CD8-positive, alpha-beta memory T cell (primary cell): Measurements from ENCODE around the gene MAP3K19. TPM values are rescaled to one million over a fixed set of nuclear protein-coding genes. Genes with fewer than 3 reads are reported as not detected.
"Not testable (repeated sequence)": the region's sequence is repeated elsewhere in the genome, so short reads cannot be mapped to it uniquely, and the experiment has no call there.

Experiments used
- CTCF ChIA-PET: fragments of 350-600 bp; sonication (Branson Sonifier 250); formaldehyde crosslinking; loops from one replicate; lab custom pipeline; 2021; ENCODE audit warnings: antibody characterized with exemption; lab: Charles Lee
- POLR2A ChIA-PET: fragments of 350-600 bp; sonication (Branson Sonifier 250); formaldehyde crosslinking; loops from one replicate; lab custom pipeline; 2021; ENCODE audit warnings: antibody characterized with exemption; lab: Charles Lee
- DNase-seq, 5 donors: peaks; one replicate each; pipeline versions ENCODE4 v3.0.0 to v3.0.0-alpha.2; 2020 to 2022; ENCODE audit warnings: mixed read lengths in 1 of 5
- H3K27ac ChIP-seq: one replicate; pipeline ENCODE4 v1.7.0; 2013; ENCODE audit warnings: low read depth, mild to moderate bottlenecking, low read length, moderate library complexity
- H3K27me3 ChIP-seq: 2 replicates; pipeline ENCODE4 v1.7.0; 2013; ENCODE audit warnings: low read length, mild to moderate bottlenecking; ENCODE audit not compliant: insufficient read depth, poor library complexity, severe bottlenecking
- H3K36me3 ChIP-seq: 2 replicates; pipeline ENCODE4 v1.7.0; 2013; ENCODE audit warnings: mild to moderate bottlenecking, low read length, moderate library complexity; ENCODE audit not compliant: insufficient read depth
- H3K4me1 ChIP-seq: 2 replicates; pipeline ENCODE4 v1.7.0; 2013; ENCODE audit warnings: mild to moderate bottlenecking, low read length, moderate library complexity; ENCODE audit not compliant: insufficient read depth
- H3K4me3 ChIP-seq: 2 replicates; pipeline ENCODE4 v1.7.0; 2013; ENCODE audit warnings: mild to moderate bottlenecking, low read length
- H3K9me3 ChIP-seq: 2 replicates; pipeline ENCODE4 v1.7.0; 2013; ENCODE audit warnings: mild to moderate bottlenecking, low read length
- H3K27ac Mint-ChIP-seq, 8 donors: one replicate each; pipeline ENCODE4 v1.8.0; 2020 to 2021; ENCODE audit warnings: mixed read lengths in 8 of 8, mild to moderate bottlenecking in 6 of 8, inconsistent platforms in 3 of 8, moderate library complexity in 3 of 8
- H3K27me3 Mint-ChIP-seq, 2 donors: one replicate each; pipeline ENCODE4 v1.8.0; 2020 to 2021; ENCODE audit warnings: mixed read lengths in 2 of 2, mild to moderate bottlenecking in 1 of 2, moderate library complexity in 1 of 2
- H3K36me3 Mint-ChIP-seq, 3 donors: one replicate each; pipeline ENCODE4 v1.8.0; 2020 to 2021; ENCODE audit warnings: mixed read lengths in 3 of 3, inconsistent platforms in 1 of 3, mild to moderate bottlenecking in 1 of 3
- H3K4me1 Mint-ChIP-seq, 3 donors: one replicate each; pipeline ENCODE4 v1.8.0; 2020 to 2021; ENCODE audit warnings: mixed read lengths in 3 of 3, inconsistent platforms in 1 of 3, mild to moderate bottlenecking in 1 of 3
- H3K4me3 Mint-ChIP-seq, 7 donors: one replicate each; pipeline ENCODE4 v1.8.0; 2020 to 2021; ENCODE audit warnings: mixed read lengths in 7 of 7, mild to moderate bottlenecking in 6 of 7, moderate library complexity in 4 of 7, inconsistent platforms in 2 of 7
- H3K9me3 Mint-ChIP-seq, 5 donors: one replicate each; pipeline ENCODE4 v1.8.0; 2020 to 2022; ENCODE audit warnings: mixed read lengths in 5 of 5, mild to moderate bottlenecking in 3 of 5, moderate library complexity in 2 of 5, inconsistent platforms in 1 of 5
- polyA plus RNA-seq: library from polyadenylated mRNA; unstranded; fragments of 300-500 nt; fragmentation: Illumina TruSeq; gene quantifications from one replicate; pipeline ENCODE4 v1.2.3, GENCODE V29; 2021
- total RNA-seq, 2 experiments: library from RNA; stranded (reverse); gene quantifications; one replicate each; pipeline ENCODE4 v1.2.3, GENCODE V29; 2021

The MAP3K19 gene
- total and polyA plus RNA-seq, 3 experiments from 2014 or later, result not detected

GRCh38 chr2:135089597-135089996 is 42.4 kb upstream of the MAP3K19 start:
- H3K27me3 Mint-ChIP-seq, POLR2A ChIA-PET: not testable (repeated sequence)
- peaks cover 23 to 47% (median 26%) of the 10 kb centered on the region in 3 donors for H3K36me3 Mint-ChIP-seq

GRCh38 chr2:135086222-135086621 is 39.0 kb upstream of the MAP3K19 start:
- Mint-ChIP-seq H3K4me1 (peaks cover 18 to 31% (median 27%) of the 10 kb centered on the region in 3 donors), H3K36me3 (peaks cover 8 to 38% (median 37%) of the 10 kb centered on the region in 3 donors), H3K27me3 (no peaks in the 10 kb centered on the region), H3K4me3 (no peak overlapping the region), H3K9me3 (peaks cover 0 to 6% (median 0%) of the 10 kb centered on the region in 5 donors), H3K27ac (no peak overlapping the region)
- no peak for DNase-seq
- H3K36me3 ChIP-seq, result peaks cover 4% of the 10 kb centered on the region
- H3K27me3 ChIP-seq, result no peaks in the 10 kb centered on the region
- H3K9me3 ChIP-seq, result no peaks in the 10 kb centered on the region
- POLR2A ChIA-PET, result no interaction called here
- H3K27ac ChIP-seq, result no peak overlapping the region
- H3K4me1 ChIP-seq, result no peaks in the 10 kb centered on the region
- CTCF ChIA-PET, result no interaction called here
- H3K4me3 ChIP-seq, result no peak overlapping the region

More at GRCh38 chr2:135089597-135089996, 42.4 kb upstream of the MAP3K19 start:
- H3K9me3 Mint-ChIP-seq, CTCF ChIA-PET, H3K27ac ChIP-seq, H3K4me1 ChIP-seq, H3K4me3 ChIP-seq, H3K27me3 ChIP-seq, H3K9me3 ChIP-seq, H3K27ac Mint-ChIP-seq, DNase-seq, H3K4me3 Mint-ChIP-seq, H3K36me3 ChIP-seq: not testable (repeated sequence)
- H3K4me1 Mint-ChIP-seq, result peaks cover 16 to 35% (median 25%) of the 10 kb centered on the region in 3 donors

- POLR2A ChIA-PET, result no interaction called here
- H3K36me3 ChIP-seq, result peaks cover 4% of the 10 kb centered on the region
- no peak overlapping the region for H3K27ac ChIP-seq
- Mint-ChIP-seq H3K4me1 (peaks cover 6 to 29% (median 23%) of the 10 kb centered on the region in 3 donors), H3K27ac (no peak overlapping the region), H3K9me3 (no peaks in the 10 kb centered on the region), H3K27me3 (no peaks in the 10 kb centered on the region), H3K4me3 (no peak overlapping the region), H3K36me3 (peaks cover 11 to 36% (median 23%) of the 10 kb centered on the region in 3 donors)
- no peaks in the 10 kb centered on the region for H3K9me3 ChIP-seq
- no peak overlapping the region for H3K4me3 ChIP-seq
- CTCF ChIA-PET, result no interaction called here
- no peak for DNase-seq
- no peaks in the 10 kb centered on the region for H3K27me3 ChIP-seq
- no peaks in the 10 kb centered on the region for H3K4me1 ChIP-seq
Observed at GRCh38 chr2:135078417-135078816, 31.2 kb upstream of the MAP3K19 start.

- Histone ChIP-seq H3K36me3 (no peaks in the 10 kb centered on the region), H3K4me1 (no peaks in the 10 kb centered on the region), H3K27ac (no peak overlapping the region), H3K4me3 (no peak overlapping the region), H3K9me3 (peaks cover 8% of the 10 kb centered on the region), H3K27me3 (no peaks in the 10 kb centered on the region)
- ChIA-PET POLR2A (no interaction called here), CTCF (no interaction called here)
- no peaks in the 10 kb centered on the region for H3K27me3 Mint-ChIP-seq
- H3K9me3 Mint-ChIP-seq, result peaks cover 4 to 12% (median 5%) of the 10 kb centered on the region in 5 donors
- H3K4me3 Mint-ChIP-seq, result no peak overlapping the region
- H3K36me3 Mint-ChIP-seq, result peaks cover 16 to 31% (median 26%) of the 10 kb centered on the region in 3 donors
- H3K4me1 Mint-ChIP-seq, result peaks cover 6 to 36% (median 33%) of the 10 kb centered on the region in 3 donors
- H3K27ac Mint-ChIP-seq, result no peak overlapping the region
- DNase-seq, result no peak
Observed at GRCh38 chr2:135076556-135076955, 29.3 kb upstream of the MAP3K19 start.

GRCh38 chr2:135074216-135074615 is 27.0 kb upstream of the MAP3K19 start:
- Mint-ChIP-seq H3K4me3 (no peak overlapping the region), H3K9me3 (peaks cover 4 to 12% (median 5%) of the 10 kb centered on the region in 5 donors), H3K27ac (peak overlapping the region in 2 of 8 donors; percentile 16 to 42), H3K36me3 (peaks cover 12 to 31% (median 20%) of the 10 kb centered on the region in 3 donors), H3K4me1 (peaks cover 14 to 39% (median 38%) of the 10 kb centered on the region in 3 donors), H3K27me3 (no peaks in the 10 kb centered on the region)
- H3K27me3 ChIP-seq, result no peaks in the 10 kb centered on the region
- no peaks in the 10 kb centered on the region for H3K4me1 ChIP-seq
- no peaks in the 10 kb centered on the region for H3K36me3 ChIP-seq
- no peak for DNase-seq
- H3K4me3 ChIP-seq, result no peak overlapping the region
- ChIA-PET CTCF (no interaction called here), POLR2A (no interaction called here)
- H3K27ac ChIP-seq, result no peak overlapping the region
- H3K9me3 ChIP-seq, result peaks cover 8% of the 10 kb centered on the region

- no peaks in the 10 kb centered on the region for H3K4me1 ChIP-seq
- H3K36me3 ChIP-seq, result no peaks in the 10 kb centered on the region
- Mint-ChIP-seq H3K36me3 (peaks cover 9 to 31% (median 17%) of the 10 kb centered on the region in 3 donors), H3K9me3 (peaks cover 4 to 12% (median 5%) of the 10 kb centered on the region in 5 donors), H3K27ac (peak overlapping the region in 1 of 8 donors; percentile 44), H3K4me3 (no peak overlapping the region), H3K4me1 (peaks cover 14 to 44% (median 35%) of the 10 kb centered on the region in 3 donors), H3K27me3 (no peaks in the 10 kb centered on the region)
- H3K27me3 ChIP-seq, result no peaks in the 10 kb centered on the region
- CTCF ChIA-PET, result no interaction called here
- H3K27ac ChIP-seq, result no peak overlapping the region
- no peak overlapping the region for H3K4me3 ChIP-seq
- peaks cover 8% of the 10 kb centered on the region for H3K9me3 ChIP-seq
- POLR2A ChIA-PET, result no interaction called here
- no peak for DNase-seq
Observed at GRCh38 chr2:135072125-135072997, 25.1 kb upstream of the MAP3K19 start.

- Mint-ChIP-seq H3K27ac (no peak overlapping the region), H3K27me3 (no peaks in the 10 kb centered on the region), H3K36me3 (peaks cover 13 to 48% (median 23%) of the 10 kb centered on the region in 3 donors), H3K9me3 (peaks cover 0 to 2% (median 0%) of the 10 kb centered on the region in 5 donors), H3K4me3 (no peak overlapping the region), H3K4me1 (peaks cover 28 to 59% (median 43%) of the 10 kb centered on the region in 3 donors)
- ChIA-PET POLR2A (no interaction called here), CTCF (no interaction called here)
- H3K4me1 ChIP-seq, result no peaks in the 10 kb centered on the region
- H3K27me3 ChIP-seq, result no peaks in the 10 kb centered on the region
- H3K9me3 ChIP-seq, result peaks cover 2% of the 10 kb centered on the region
- DNase-seq, result no peak
- no peaks in the 10 kb centered on the region for H3K36me3 ChIP-seq
- no peak overlapping the region for H3K27ac ChIP-seq
- no peak overlapping the region for H3K4me3 ChIP-seq
Observed at GRCh38 chr2:135066710-135067109, 19.5 kb upstream of the MAP3K19 start.

- Histone ChIP-seq H3K4me1 (no peaks in the 10 kb centered on the region), H3K36me3 (peaks cover 4% of the 10 kb centered on the region), H3K27ac (no peak overlapping the region), H3K27me3 (no peaks in the 10 kb centered on the region), H3K4me3 (no peak overlapping the region), H3K9me3 (no peaks in the 10 kb centered on the region)
- no peak for DNase-seq
- CTCF ChIA-PET, result no interaction called here
- Mint-ChIP-seq H3K4me3 (no peak overlapping the region), H3K9me3 (no peaks in the 10 kb centered on the region), H3K4me1 (peaks cover 20 to 52% (median 39%) of the 10 kb centered on the region in 3 donors), H3K27ac (peak overlapping the region in 2 of 8 donors; percentile 55 to 66), H3K27me3 (no peaks in the 10 kb centered on the region), H3K36me3 (peaks cover 15 to 57% (median 18%) of the 10 kb centered on the region in 3 donors)
- POLR2A ChIA-PET, result no interaction called here
Observed at GRCh38 chr2:135064149-135064548, 16.9 kb upstream of the MAP3K19 start.
